ENCODE measurements around the gene PRAF2.

DNA sequence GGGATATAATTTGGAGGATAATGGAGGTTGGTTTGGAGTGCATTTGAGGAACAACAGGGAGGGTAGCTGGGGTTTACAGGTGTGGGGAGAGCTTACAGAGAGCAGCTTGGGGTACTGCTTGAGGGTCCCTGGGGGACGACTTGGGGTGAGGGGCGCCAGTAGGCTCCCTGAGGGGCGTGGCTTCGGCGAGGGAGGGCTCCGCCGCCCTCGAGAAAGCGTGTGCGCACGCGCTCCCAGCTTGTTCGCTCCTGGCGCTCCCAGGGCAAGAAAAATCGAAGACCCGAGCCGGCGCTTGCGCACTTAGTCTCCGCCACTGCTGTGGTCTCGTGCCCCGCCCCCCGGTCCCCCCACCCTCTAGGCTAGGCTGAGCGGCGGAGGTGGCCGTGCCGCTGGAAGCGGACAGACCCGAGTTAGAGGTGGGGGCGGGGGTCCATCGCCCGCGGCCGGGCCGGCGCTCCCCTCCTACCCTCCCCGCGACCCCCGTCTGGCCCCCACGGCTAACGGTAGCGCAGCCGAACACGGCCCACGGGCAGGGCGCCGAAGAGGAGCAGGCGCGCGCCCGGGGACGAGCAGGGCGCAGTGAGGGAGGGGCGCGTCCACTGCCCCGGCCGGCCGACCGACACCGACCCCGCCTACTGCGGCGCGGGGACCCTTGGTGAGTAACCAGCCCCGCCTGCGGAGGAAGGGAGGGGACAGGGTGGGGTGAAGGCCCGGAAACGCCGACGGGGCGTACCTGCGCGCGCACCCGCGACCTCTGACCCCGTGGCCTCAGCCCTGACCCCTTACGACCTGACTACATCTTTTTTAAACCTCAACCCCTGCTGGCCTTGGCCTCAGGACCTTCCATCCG is 20.4 kb downstream of the PRAF2 start:
- TF ChIP-seq, protein P1, sequence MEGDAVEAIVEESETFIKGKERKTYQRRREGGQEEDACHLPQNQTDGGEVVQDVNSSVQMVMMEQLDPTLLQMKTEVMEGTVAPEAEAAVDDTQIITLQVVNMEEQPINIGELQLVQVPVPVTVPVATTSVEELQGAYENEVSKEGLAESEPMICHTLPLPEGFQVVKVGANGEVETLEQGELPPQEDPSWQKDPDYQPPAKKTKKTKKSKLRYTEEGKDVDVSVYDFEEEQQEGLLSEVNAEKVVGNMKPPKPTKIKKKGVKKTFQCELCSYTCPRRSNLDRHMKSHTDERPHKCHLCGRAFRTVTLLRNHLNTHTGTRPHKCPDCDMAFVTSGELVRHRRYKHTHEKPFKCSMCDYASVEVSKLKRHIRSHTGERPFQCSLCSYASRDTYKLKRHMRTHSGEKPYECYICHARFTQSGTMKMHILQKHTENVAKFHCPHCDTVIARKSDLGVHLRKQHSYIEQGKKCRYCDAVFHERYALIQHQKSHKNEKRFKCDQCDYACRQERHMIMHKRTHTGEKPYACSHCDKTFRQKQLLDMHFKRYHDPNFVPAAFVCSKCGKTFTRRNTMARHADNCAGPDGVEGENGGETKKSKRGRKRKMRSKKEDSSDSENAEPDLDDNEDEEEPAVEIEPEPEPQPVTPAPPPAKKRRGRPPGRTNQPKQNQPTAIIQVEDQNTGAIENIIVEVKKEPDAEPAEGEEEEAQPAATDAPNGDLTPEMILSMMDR (IDR thresholded peaks at IDR 0.05; ENCODE audit: borderline replicate concordance, extremely low read depth, low read length, poor library complexity, severe bottlenecking), result no peak
- TF ChIP-seq EZH2 (IDR thresholded peaks at IDR 0.05; ENCODE audit: borderline replicate concordance, low read depth, low read length, severe bottlenecking), result no peak
